HPDE6-E6E7 (cell line): ENCODE data around the gene ZNF217.
"Not testable (repeated sequence)": the region's sequence is repeated elsewhere in the genome, so short reads cannot be mapped to it uniquely, and the experiment has no call there.

Experiments used
- DNase-seq: peaks from one replicate; pipeline ENCODE4 v3.0.0; 2011; ENCODE audit warnings: missing footprints; ENCODE audit errors: extremely low spot score

ZNF217 gene

DNA sequence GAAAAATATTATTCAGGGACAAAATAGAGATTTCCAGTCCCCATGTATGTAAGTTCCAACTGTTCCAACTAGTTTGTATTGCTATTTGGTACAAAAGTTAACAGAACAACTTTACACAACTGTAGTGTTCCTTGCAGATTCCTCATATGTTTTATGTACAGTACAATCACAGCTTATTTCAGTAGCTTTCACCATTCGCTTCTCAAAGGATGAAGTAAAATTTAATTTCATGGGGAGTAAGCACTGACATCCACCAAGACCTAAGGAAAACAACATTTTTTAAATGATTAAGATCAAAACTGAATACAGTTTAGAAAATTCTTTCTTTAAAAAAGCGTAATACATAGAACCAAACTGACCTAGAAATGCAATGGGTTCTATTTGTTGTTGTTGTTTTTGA lies 24.6 kb downstream of the ZNF217 start:
- no peak for DNase-seq

DNA sequence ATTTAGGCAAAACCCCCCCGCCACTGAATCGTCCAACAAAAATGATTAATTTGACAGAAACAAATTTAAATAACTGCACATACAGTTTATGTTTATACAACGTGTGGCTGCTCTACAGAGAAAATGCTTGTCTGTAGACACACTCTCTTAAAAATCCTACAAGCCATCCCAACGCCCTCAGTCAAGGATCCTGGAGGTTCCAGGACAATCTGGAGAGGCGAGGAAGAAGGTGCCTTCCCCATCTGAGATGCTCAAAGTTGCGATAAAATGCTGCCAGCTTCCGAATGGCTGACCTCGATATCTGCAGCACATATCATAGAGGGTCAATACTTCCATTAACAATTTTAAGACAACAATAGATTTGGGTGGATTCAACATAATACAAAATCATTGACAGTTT lies 25.3 kb downstream of the ZNF217 start:
- no peak for DNase-seq

DNA sequence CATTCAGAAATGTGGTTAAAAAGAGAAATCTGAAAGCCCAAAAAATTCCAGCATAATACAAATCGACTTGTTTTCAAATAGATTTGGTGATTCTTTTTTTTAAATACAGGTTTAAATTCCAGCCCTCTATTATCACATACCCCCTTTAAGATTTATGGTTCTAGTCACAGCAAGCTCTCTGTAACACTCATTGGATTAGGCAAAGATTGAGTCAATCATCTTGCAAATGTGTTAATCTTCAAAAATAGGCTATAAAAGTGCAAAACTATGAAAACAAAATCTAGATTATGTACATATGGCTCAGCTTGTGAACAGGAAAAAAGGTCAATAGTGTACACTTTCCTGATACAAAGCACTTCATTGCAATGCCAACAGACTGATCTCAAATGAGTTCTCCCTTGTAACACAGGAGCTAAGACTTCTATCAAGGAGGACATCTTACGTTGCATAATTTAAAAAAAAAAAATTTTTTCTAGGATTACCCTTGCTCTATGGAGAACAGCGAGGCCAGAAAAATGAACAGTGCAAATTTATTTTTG lies 26.2 kb downstream of the ZNF217 start:
- DNase-seq, result no peak

DNA sequence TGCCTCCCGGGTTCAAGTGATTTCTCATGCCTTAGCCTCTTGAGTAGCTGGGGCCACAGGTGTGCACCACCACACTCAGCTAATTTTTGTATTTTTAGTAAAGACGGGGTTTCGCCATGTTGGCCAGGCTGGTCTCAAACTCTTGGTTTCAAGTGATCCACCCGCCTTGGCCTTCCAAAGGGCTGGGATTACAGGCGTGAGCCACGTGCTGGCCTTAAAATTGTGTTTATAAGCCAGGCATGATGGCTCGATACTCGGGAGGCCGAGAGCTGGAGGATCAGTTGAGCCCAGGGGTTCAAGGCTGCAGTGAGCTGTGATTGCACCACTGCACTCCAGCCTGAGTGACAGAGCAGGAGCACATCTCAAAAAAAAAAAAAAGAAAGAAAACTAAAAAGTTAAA lies 27.0 kb downstream of the ZNF217 start:
- not testable (repeated sequence) for DNase-seq

- DNase-seq, result no peak
Observed at GRCh38 chr20:53565254-53565653, 28.4 kb downstream of the ZNF217 start.

GRCh38 chr20:53562104-53562764 lies 31.4 kb downstream of the ZNF217 start:
- not testable (repeated sequence) for DNase-seq

DNA sequence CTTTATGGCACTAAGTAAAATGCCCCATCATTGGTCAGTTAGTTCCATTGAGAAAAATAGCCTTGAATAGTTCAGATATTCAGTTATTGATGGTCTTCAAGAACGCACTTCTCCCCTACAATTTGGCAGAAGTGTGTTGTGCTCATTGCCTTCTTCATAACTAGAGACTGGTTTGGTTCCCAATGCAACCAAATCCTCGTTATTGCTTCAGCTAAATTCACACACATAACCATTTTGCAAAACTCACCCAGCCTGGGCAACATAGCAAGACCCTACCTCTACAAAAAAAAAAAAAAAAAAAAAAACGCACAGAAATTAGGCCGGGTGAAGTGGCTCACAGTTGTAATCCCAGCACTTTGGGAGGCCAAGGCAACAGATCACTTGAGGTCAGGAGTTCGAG lies 32.1 kb downstream of the ZNF217 start:
- no peak for DNase-seq

- DNase-seq, result no peak
Observed at GRCh38 chr20:53559816-53560215, 33.8 kb downstream of the ZNF217 start.

- no peak for DNase-seq
Observed at GRCh38 chr20:53557130-53557529, 36.5 kb downstream of the ZNF217 start.

DNA sequence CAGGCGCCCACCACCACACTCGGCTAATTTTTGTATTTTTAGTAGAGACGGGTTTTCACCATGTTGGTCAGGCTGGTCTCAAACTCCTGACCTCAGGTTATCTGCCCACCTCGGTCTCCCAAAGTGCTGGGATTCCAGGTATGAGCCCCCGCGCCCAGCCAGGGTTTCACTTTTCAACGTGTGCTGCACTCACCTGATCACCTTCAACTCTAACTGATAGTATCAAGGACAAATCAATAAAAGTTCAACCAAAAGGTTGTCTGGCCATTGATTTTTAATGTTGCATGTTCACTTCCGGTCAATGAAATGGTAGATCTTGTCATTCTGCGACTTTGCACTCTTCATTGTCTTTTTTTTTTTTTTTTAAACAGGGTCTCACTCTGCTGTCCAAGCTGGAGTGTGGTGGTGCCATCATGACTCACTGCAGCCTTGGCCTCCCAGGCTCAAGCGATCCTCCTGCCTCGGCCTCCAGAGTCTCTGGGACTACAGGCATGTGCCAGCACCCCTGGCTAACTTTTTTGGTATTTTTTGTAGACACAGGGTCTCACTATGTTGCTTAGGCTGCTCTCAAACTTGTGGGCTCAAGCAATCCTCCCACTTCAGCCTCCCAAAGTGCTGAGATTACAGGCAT lies 37.3 kb downstream of the ZNF217 start:
- DNase-seq, result no peak

DNA sequence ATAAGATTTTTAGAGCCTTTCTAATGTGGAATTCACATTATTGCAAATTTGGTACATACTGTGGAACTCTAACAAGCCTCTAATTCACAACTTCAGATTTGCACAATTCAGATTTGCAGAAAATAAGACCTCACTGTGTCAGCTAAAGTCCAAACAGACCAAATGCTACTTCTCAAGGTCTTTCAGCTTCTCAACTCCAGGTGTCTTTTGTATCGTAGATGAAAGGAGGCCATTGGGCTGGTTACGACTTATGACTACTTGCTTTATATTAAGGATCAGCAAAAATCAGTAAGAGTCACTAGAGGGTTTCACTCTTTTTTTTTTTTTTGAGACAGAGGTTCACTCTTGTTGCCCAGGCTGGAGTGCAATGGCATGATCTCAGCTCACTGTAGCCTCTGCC lies 37.8 kb downstream of the ZNF217 start:
- no peak for DNase-seq

GRCh38 chr20:53555081-53555480 lies 38.6 kb downstream of the ZNF217 start:
- no peak for DNase-seq

DNA sequence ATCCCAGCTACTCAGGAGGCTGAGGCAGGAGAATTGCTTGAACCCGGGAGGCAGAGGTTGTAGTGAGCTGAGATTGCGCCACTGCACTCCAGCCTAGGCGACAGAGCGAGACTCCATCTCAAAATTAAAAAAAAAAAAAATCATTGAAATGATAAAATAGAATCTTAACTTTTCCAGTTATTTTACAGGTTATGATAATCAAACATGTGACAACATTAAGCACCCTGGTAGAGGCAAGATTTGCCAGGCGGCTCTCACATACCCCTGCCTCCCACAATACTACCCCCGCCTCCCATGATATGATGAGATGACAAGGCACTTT lies 41.1 kb downstream of the ZNF217 start:
- DNase-seq, result not testable (repeated sequence)

DNA sequence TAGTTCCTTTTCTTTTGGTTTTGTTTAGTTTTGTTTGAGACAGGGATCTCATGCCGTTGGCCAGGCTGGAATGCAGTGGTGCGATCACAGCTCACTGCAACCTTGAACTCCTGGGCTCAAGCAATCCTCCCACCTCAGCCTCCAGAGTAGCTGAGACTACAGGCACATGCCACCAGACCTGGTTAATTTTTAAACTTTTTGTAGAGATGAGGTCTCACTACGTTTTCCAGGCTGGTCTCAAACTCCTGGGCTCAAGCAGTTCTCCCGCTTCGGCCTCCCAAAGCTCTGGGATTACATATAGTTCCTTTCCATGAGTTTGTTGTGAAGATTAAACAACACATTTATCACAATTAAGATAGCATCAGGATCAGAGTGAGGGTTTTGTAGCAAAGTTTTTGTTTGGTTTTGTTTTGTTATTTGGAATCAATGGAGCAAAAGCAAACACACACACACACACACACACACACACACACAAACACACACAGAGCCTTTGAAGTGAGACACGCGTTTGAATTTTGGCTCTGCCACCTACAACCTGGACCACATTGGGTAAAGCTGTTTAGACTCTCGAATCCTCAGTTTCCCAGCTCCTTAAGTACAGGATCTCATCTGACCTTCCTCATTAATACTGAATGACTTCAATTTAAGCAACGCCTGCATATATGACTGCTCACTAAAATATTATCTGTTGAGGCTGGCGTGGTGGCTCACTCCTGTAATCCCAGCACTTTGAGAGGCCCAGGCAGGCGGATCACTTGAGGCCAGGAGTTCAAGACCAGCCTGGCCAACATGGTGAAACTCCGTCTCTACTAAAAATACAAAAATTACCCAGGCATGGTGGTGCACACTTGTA lies 41.7 kb downstream of the ZNF217 start:
- not testable (repeated sequence) for DNase-seq

DNA sequence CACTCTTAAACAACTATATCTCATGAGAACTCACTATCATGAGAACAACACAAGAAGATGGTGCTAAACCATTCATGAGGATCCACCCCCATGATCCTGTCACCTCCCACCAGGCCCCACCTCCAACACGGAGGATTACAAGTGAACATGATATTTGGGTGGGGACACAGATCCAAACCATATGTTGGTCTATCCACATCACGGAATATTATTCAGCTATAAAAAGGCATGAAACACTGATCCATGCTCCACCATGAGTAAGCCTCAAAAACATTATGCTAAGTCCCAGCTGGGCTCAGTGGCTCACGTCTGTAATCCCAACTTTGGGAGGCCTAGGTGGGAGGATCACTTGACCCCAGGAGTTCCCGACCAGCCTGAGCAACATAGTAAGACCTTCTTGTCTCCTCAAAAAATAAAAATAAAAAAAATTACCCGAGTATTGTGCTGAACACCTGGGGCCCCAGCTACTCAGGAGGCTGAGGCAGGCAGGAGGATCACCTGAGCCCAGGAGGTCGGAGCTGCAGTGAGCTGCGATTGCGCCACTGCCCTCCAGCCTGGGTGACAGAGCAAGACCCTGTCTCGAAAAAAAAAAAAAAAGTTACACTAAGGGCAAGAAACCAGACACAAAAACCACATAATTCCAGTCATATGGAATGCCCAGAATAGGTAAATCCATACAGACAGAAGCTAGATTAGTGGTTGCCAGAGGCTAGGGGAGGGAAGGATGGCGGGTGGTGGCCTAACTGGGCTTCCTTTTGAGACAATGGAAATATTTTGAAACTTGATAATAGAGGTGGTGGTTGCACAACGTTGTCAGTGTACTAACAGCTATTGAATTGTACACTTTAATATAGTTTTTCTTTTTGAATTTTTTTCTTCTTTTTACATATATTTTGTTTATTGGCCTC lies 43.1 kb downstream of the ZNF217 start:
- no peak for DNase-seq

DNA sequence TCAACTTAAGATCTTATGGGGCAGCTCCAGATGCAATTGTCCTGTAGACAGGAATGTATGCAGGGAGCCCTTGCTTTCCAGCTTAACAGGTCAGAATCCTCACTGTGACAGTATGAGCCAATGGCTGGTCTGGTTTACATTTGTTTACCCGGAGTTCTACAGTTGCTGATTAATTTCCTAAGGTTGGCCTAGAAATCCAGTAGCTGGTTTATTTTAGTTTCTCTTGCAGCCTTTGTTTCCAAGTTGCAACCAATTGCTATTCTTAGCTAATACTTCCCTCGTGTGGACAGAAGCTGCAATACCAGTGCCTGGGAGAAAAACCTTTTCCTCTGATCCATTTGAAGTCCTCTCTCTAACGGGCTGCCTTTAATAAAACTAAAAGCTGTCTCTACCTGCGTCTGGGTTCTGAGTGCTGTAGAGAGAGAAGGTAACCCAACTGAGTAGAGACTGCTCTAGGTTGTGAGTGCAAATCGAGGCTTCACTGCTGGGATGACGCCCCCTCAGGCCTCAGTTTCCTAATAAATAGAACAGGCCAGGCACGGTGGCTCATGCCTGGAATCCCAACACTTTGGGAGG lies 45.9 kb downstream of the ZNF217 start:
- DNase-seq, result peak; percentile 83

- DNase-seq, result no peak
Observed at GRCh38 chr20:53539516-53539915, 54.1 kb downstream of the ZNF217 start.

DNA sequence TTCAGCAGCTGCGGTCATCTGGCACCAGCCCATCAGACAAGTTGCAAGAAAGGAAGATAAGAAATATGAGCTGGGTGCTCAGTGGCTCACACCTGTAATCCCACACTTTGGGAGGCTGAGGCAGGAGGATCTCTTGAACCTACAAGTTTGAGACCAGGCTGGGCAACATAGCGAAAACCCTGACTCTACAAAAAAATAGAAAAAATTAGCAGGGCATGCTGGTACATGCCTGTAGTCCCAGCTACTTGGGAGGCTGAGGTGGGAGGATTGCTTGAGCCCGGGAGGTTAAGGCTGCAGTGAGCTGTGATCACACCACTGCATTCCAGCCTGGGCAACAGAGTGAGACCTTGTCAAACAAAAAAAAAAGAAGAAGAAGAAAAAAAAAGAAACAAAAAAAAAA lies 57.3 kb downstream of the ZNF217 start:
- not testable (repeated sequence) for DNase-seq

- DNase-seq, result no peak
Observed at GRCh38 chr20:53535878-53536277, 57.8 kb downstream of the ZNF217 start.

GRCh38 chr20:53534037-53534436 lies 59.6 kb downstream of the ZNF217 start:
- DNase-seq, result no peak

- DNase-seq, result no peak
Observed at GRCh38 chr20:53533500-53533899, 60.1 kb downstream of the ZNF217 start.
